T-helper 1 cell treated with Interleukin-12 subunit alpha and Interleukin-12 subunit beta and Interleukin-4 antibody, amounts not matched to agents 30 μg/mL and 1 μg/mL, for 36 hours (primary cell): Measurements from ENCODE around the gene AKR1B15.
"Not testable (repeated sequence)": the region's sequence is repeated elsewhere in the genome, so short reads cannot be mapped to it uniquely, and the experiment has no call there.

Experiments used
- H3K27ac Mint-ChIP-seq: one replicate; pipeline ENCODE4 v1.8.0; 2021; ENCODE audit warnings: mild to moderate bottlenecking, mixed read lengths
- H3K27me3 Mint-ChIP-seq: one replicate; pipeline ENCODE4 v1.8.0; 2021; ENCODE audit warnings: low read depth, mixed read lengths
- H3K36me3 Mint-ChIP-seq: one replicate; pipeline ENCODE4 v1.8.0; 2021; ENCODE audit warnings: low read depth, mixed read lengths
- H3K4me1 Mint-ChIP-seq: one replicate; pipeline ENCODE4 v1.8.0; 2021; ENCODE audit warnings: low read depth, mixed read lengths
- H3K4me3 Mint-ChIP-seq: one replicate; pipeline ENCODE4 v1.8.0; 2021; ENCODE audit warnings: mild to moderate bottlenecking, moderate library complexity, mixed read lengths
- H3K9me3 Mint-ChIP-seq: one replicate; pipeline ENCODE4 v1.8.0; 2021; ENCODE audit warnings: mixed read lengths

Gene AKR1B15

GRCh38 chr7:134565643-134566136 lies 16.8 kb downstream of the AKR1B15 start:
- Mint-ChIP-seq H3K27ac (no peak overlapping the region), H3K9me3 (peaks cover 23% of the 10 kb centered on the region), H3K4me3 (no peak overlapping the region), H3K27me3 (peaks cover 6% of the 10 kb centered on the region), H3K4me1 (peaks cover 4% of the 10 kb centered on the region), H3K36me3 (no peaks in the 10 kb centered on the region)

- no peak overlapping the region for H3K4me3 Mint-ChIP-seq
- H3K27ac Mint-ChIP-seq: no peak overlapping the region
- peaks cover 18% of the 10 kb centered on the region for H3K9me3 Mint-ChIP-seq
- no peaks in the 10 kb centered on the region for H3K36me3 Mint-ChIP-seq
- H3K27me3 Mint-ChIP-seq: peaks cover 6% of the 10 kb centered on the region
- no peaks in the 10 kb centered on the region for H3K4me1 Mint-ChIP-seq
Measured at GRCh38 chr7:134567368-134567767, 18.5 kb downstream of the AKR1B15 start.

DNA sequence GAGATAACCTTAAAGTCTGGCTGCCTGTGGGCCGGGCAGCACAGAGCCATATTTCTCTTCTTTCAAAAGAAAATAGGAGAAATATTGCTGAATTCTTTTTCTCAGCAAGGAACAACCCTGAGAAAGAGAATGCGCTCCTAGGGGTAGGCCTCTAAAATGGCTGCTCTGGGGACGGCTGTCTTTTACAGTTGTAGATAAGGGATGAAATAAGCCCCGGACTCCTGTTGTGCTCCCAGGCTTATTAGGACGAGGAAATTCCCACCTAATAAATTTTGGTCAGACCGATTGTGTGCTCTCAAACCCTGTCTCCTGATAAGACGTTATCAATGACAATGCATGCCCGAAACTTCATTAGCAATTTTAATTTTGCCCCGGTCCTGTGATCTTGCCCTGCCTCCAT lies 21.1 kb downstream of the AKR1B15 start:
- H3K4me3 Mint-ChIP-seq, H3K9me3 Mint-ChIP-seq, H3K36me3 Mint-ChIP-seq, H3K27me3 Mint-ChIP-seq, H3K27ac Mint-ChIP-seq, H3K4me1 Mint-ChIP-seq: not testable (repeated sequence)

DNA sequence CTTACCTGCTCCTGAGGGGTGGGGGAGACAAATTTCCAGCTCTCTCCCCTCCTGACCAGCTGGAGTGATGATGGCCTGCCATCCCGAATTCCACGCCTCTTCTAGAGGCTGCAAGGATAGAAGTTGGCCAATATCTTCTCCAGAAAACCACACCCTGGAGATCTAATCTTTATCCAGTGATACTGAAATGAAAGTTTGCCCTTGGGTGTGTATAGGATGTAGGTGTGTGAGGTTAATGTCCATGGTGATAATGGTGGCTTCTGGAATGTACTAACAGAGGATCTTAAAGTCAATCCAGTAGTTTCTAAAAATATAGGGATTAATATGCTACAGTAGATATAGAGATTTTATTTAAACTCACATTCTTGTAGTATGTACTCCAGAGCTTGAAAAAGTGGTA lies 22.2 kb downstream of the AKR1B15 start:
- Mint-ChIP-seq H3K27me3 (peaks cover 6% of the 10 kb centered on the region), H3K9me3 (peaks cover 6% of the 10 kb centered on the region), H3K4me1 (no peaks in the 10 kb centered on the region), H3K4me3 (no peak overlapping the region), H3K27ac (no peak overlapping the region), H3K36me3 (no peaks in the 10 kb centered on the region)

DNA sequence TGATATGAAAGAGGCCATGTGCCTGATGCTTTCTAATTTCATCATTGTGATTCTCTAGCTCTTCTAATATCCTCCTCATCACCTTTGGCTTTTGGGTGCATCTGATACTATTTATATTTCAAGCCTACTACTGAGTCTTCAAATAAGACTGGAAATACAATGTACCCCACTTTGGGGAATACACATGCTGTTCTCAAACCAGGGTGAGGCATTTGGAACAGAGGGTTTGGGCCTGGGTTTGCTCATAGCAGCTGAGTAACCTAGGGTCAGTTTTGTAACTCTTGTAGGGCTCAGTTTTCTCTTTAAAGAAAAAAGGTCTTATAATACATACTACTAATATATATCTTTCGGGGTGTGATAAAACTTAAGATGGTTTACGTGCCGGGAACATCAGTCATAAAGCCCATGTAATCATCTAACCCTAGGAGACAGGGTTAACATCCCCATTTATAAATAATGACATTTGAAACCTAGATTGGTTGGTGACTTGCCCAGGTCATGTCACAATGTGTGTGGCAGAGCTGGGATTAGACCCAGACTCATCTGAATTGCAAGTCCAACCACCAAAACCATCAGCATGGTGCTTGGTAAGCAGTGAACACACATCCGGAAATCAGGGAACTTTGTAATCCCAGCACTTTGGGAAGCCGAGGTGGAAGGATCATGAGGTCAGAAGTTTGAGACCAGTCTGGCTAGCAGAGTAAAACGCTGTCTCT lies 23.0 kb downstream of the AKR1B15 start:
- no peak overlapping the region for H3K4me3 Mint-ChIP-seq
- H3K9me3 Mint-ChIP-seq: peaks cover 6% of the 10 kb centered on the region
- peaks cover 1% of the 10 kb centered on the region for H3K27me3 Mint-ChIP-seq
- no peaks in the 10 kb centered on the region for H3K36me3 Mint-ChIP-seq
- H3K27ac Mint-ChIP-seq: no peak overlapping the region
- no peaks in the 10 kb centered on the region for H3K4me1 Mint-ChIP-seq

DNA sequence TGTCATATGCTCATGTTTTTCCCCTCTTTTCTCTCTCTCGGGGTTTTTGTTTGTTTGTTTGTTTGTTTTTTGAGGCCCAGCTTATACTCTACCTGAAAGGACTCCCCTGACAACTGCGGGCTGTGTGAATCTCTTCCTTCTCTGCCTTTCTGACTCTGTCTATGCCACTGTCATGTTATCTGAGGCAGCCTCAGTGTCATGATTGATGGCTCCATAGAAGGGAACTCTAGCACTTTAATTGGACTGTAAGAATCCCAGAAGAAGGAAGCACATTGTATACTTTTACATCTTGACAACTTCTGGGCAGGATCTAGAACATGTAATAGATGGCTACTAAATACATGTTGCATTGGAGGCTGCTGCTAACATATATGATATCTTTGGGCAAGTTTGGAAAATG lies 25.4 kb downstream of the AKR1B15 start:
- no peaks in the 10 kb centered on the region for H3K36me3 Mint-ChIP-seq
- H3K9me3 Mint-ChIP-seq: peaks cover 6% of the 10 kb centered on the region
- no peak overlapping the region for H3K4me3 Mint-ChIP-seq
- peaks cover 6% of the 10 kb centered on the region for H3K27me3 Mint-ChIP-seq
- no peaks in the 10 kb centered on the region for H3K4me1 Mint-ChIP-seq
- H3K27ac Mint-ChIP-seq: no peak overlapping the region

DNA sequence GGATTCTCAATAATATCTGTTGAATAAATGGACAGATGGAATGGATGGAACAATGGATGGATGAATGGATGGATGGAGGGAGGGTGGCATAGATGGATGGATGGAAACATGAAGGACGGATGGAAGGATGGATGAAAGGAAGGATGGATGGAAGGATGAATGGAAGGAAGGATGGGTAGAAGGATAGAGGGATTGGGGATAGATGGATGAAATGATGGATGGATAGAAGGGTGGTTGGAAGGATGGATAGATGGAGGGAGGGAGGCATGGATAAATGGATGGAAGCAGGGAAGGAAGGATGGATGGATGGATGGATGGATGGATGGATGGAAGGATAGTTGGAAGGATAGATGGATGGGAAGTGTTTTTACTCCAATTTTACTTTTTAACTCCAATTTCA lies 35.4 kb downstream of the AKR1B15 start:
- no peak overlapping the region for H3K4me3 Mint-ChIP-seq
- peaks cover 13% of the 10 kb centered on the region for H3K27me3 Mint-ChIP-seq
- no peaks in the 10 kb centered on the region for H3K9me3 Mint-ChIP-seq
- H3K36me3 Mint-ChIP-seq: no peaks in the 10 kb centered on the region
- H3K4me1 Mint-ChIP-seq: no peaks in the 10 kb centered on the region
- no peak overlapping the region for H3K27ac Mint-ChIP-seq

DNA sequence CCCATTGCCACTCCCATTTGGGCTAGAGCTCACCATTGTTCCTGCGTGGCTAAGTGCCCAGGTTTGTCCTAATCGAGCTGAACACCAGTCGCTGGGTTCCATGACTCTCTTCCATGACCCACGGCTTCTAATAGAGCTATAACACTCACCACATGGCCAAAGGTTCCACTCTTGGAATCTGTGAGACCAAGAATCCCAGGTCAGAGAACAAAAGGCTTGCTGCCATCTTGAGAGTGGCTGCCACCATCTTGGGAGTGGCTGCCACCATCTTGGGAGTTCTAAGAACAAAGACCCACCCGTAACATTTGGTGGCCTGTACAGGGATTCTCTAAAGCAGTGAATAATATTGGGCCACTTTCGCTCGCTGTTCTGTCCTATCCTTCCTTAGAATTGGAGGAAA lies 37.0 kb downstream of the AKR1B15 start:
- Mint-ChIP-seq H3K9me3 (no peaks in the 10 kb centered on the region), H3K4me1 (no peaks in the 10 kb centered on the region), H3K36me3 (no peaks in the 10 kb centered on the region), H3K27ac (no peak overlapping the region), H3K27me3 (peaks cover 12% of the 10 kb centered on the region), H3K4me3 (no peak overlapping the region)

DNA sequence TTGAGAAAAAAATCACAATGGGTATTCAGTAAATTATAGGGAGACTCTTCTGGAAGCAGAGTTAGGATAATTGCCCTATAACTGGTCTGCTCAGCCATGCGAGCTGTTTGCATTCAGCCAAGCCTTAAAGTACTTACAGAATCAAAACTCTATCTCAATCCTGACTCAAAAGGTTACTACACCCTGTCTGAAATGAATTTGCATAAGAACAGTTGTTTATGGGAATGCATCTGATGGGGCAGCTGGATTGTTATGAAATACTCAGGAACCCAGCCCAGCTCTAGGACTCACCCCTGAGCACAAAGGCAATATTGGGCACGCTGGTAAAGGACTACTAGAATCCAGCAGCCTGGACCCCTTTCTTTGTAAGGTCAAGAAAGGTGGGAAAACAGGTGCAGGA lies 38.8 kb downstream of the AKR1B15 start:
- peaks cover 15% of the 10 kb centered on the region for H3K9me3 Mint-ChIP-seq
- no peaks in the 10 kb centered on the region for H3K36me3 Mint-ChIP-seq
- no peak overlapping the region for H3K27ac Mint-ChIP-seq
- H3K4me3 Mint-ChIP-seq: no peak overlapping the region
- no peaks in the 10 kb centered on the region for H3K4me1 Mint-ChIP-seq
- H3K27me3 Mint-ChIP-seq: peaks cover 4% of the 10 kb centered on the region

- Mint-ChIP-seq H3K9me3 (peaks cover 19% of the 10 kb centered on the region), H3K27me3 (no peaks in the 10 kb centered on the region), H3K27ac (no peak overlapping the region), H3K4me3 (no peak overlapping the region), H3K36me3 (no peaks in the 10 kb centered on the region), H3K4me1 (no peaks in the 10 kb centered on the region)
Measured at GRCh38 chr7:134589491-134589941, 40.6 kb downstream of the AKR1B15 start.

- no peak overlapping the region for H3K27ac Mint-ChIP-seq
- no peak overlapping the region for H3K4me3 Mint-ChIP-seq
- no peaks in the 10 kb centered on the region for H3K36me3 Mint-ChIP-seq
- H3K27me3 Mint-ChIP-seq: no peaks in the 10 kb centered on the region
- H3K9me3 Mint-ChIP-seq: peaks cover 20% of the 10 kb centered on the region
- H3K4me1 Mint-ChIP-seq: no peaks in the 10 kb centered on the region
Measured at GRCh38 chr7:134593530-134594392, 44.9 kb downstream of the AKR1B15 start.

GRCh38 chr7:134594877-134595276 lies 46.0 kb downstream of the AKR1B15 start:
- Mint-ChIP-seq H3K4me3 (no peak overlapping the region), H3K36me3 (no peaks in the 10 kb centered on the region), H3K27me3 (no peaks in the 10 kb centered on the region), H3K9me3 (peaks cover 24% of the 10 kb centered on the region), H3K27ac (no peak overlapping the region), H3K4me1 (no peaks in the 10 kb centered on the region)

- H3K4me1 Mint-ChIP-seq: no peaks in the 10 kb centered on the region
Measured at GRCh38 chr7:134599371-134599770, 50.5 kb downstream of the AKR1B15 start.

GRCh38 chr7:134601459-134601858 lies 52.5 kb downstream of the AKR1B15 start:
- Mint-ChIP-seq H3K9me3 (peaks cover 6% of the 10 kb centered on the region), H3K4me3 (no peak overlapping the region), H3K27me3 (peaks cover 18% of the 10 kb centered on the region)

More at GRCh38 chr7:134599371-134599770, 50.5 kb downstream of the AKR1B15 start:
- H3K36me3 Mint-ChIP-seq: no peaks in the 10 kb centered on the region
- H3K27ac Mint-ChIP-seq: no peak overlapping the region
- peaks cover 6% of the 10 kb centered on the region for H3K9me3 Mint-ChIP-seq
- no peak overlapping the region for H3K4me3 Mint-ChIP-seq
- H3K27me3 Mint-ChIP-seq: peaks cover 6% of the 10 kb centered on the region

More at GRCh38 chr7:134601459-134601858, 52.5 kb downstream of the AKR1B15 start:
- no peak overlapping the region for H3K27ac Mint-ChIP-seq
- H3K36me3 Mint-ChIP-seq: no peaks in the 10 kb centered on the region
- H3K4me1 Mint-ChIP-seq: peaks cover 2% of the 10 kb centered on the region
